Panc1 (cell line): Measurements from ENCODE around the gene CDH19.

ENCODE experiments used
- CTCF ChIP-seq: fragments of 450-650 bp; IDR thresholded peaks from 2 replicates; pipeline ENCODE4 v1.5.1; 2017; ENCODE audit warnings: mild to moderate bottlenecking
- POLR2AphosphoS5 ChIP-seq: IDR thresholded peaks from 2 replicates; pipeline ENCODE4 v1.6.1; 2012; ENCODE audit warnings: mild to moderate bottlenecking, low read depth, low read length, moderate library complexity

- no peak for TF ChIP-seq CTCF
- TF ChIP-seq POLR2AphosphoS5, result no peak
These were observed 3.7 kb upstream of the CDH19 start for GRCh38 chr18:66607632-66608031.
